H54 (cell line): Measurements from ENCODE around the gene RASSF4.
A peak's percentile ranks its signal among the peaks of the same experiment; 100 is the strongest.

ENCODE experiments used
- DNase-seq: peaks from one replicate; pipeline ENCODE4 v3.0.0; 2011; ENCODE audit warnings: low spot score, mixed read lengths; ENCODE audit not compliant: insufficient read length
- FAIRE-seq: peaks from 3 replicates; lab custom pipeline; 2011; peaks lifted over from hg19 to GRCh38; lab: Jason Lieb, UNC
- POLR2A ChIP-seq: IDR thresholded peaks from 2 replicates; pipeline ENCODE4 v1.6.1; 2011; ENCODE audit warnings: low read depth, mild to moderate bottlenecking, low read length

Gene RASSF4

DNA sequence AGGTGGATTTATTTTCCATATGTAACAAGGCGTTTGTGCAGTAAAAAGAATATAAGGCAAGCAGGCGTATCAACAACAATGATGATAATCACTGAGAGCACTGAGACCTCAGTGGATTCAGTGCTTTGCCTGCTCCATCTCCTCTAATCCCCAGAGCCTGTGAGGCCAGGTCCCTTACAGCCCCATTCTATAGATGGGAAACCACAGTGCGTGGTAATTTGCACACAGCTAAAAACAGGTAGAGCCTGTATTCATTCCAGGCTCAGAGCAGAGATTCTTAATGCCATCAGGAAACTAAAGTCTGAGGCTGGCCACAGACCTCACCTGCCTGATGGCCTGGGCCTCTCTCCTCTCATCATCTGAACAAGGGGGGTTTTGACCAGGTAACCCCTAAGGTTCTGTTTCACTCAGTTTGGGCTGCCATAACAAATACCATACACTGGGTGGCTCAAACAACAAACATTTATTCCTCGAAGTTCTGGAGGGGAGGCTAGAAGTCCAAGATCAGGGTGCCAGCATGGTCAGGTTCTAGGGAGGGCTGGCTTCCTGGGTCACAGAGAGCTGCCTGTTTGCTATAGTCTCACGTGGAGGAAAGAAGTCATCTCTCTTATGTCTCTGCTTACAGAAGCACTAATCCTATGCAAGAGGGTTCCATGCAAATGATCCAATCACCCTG, 10.3 kb upstream of the RASSF4 start:
- TF ChIP-seq POLR2A: no peak

DNA sequence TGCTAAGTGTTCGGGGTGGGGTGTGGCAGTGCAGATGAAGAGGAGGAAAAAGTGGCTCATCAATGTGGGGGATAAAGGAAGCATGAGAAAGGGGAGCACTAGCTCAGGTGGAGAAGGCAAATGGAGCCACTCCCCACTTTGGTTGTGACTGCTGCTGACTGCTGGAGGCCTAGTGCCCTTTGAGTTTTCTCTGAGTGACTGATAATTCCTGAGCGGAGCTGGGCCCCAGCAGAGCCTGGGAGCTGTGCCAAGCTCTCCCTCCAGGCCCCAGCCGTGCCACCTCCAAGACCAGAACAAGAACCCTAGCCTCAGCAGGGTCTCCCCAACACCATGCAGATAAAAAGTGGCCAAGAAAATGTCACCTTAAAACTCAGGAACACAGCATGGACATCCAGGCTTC, 9.7 kb upstream of the RASSF4 start:
- DNase-seq (no peak), FAIRE-seq (no peak)
- TF ChIP-seq POLR2A: no peak

More for the DNA sequence above, 10.3 kb upstream of the RASSF4 start:
- no peak for DNase-seq
- FAIRE-seq: no peak

DNA sequence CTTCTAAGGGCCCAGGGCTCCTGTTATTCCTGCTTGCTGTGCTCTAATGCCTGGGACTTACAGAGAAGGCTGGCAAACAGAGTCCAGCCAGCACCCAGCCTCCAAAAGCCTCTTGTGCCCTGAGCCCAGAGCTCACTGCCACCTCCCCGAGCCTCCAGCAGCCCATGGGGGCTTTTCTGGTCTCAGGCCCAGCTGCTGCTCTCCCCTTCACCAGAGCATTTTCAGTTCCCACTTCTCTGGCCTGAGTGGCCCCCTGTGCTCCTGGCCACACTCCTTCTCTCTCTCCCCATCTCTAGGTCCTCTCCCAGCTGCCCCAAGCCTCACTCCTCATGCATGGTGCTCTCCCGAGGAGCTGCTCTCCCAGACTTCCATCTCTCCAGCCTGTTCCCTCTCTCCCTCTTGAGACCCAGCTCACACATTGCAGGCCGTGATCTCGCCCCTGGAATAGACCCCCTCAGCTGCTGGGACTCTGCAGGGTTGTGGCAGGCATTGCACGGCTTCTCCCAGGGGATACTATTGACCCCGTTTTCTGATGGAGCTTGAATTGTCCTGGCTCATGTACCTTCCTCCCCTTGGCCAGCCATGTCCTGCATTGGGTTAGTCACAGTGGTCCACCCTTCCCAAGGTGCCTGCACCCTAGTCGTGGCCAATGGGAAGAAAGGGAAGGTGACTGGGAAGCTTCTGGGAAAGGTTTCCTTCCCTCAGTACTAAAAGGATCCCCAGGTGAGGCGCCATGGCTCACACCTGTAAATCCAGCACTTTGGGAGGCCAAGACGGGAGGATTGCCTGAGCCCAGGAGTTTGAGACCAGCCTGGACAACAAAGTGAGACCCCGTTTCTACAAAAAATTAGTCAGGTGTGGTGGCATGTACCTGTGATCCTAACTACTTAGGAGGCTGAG, 9.0 kb upstream of the RASSF4 start:
- FAIRE-seq (no peak), DNase-seq (no peak)

DNA sequence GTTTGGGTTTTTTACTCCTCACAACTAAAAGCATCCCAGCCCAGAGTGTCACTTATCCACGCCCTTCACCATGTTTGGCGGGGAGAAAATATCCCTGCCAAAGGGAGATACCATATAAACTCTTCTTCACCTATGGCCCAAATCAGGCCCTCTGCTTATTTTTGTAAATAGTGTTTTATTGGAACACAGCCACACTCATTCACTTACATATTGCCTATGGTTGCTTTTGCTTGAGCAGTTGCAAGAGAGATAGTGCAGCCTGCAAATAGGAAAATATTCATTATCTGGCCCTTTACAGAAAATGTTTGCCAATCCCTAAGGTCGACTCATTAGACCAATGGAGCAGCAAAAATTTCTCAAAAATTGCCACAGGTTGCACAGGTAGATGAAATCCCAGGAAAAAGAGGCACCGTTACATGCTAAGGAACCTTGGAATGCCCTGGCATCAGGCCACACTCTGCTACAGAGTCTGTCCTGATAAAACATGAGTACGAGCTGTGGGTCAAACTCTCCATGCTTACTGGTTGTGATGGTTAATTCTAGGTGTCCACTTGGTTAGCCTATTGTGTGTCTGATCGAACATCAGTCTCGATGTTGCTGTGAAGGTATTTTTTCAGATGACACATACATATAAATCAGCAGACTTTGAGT, 7.9 kb upstream of the RASSF4 start:
- DNase-seq (no peak), FAIRE-seq (no peak)
- TF ChIP-seq POLR2A: no peak

More for the DNA sequence above, 9.0 kb upstream of the RASSF4 start:
- no peak for TF ChIP-seq POLR2A

DNA sequence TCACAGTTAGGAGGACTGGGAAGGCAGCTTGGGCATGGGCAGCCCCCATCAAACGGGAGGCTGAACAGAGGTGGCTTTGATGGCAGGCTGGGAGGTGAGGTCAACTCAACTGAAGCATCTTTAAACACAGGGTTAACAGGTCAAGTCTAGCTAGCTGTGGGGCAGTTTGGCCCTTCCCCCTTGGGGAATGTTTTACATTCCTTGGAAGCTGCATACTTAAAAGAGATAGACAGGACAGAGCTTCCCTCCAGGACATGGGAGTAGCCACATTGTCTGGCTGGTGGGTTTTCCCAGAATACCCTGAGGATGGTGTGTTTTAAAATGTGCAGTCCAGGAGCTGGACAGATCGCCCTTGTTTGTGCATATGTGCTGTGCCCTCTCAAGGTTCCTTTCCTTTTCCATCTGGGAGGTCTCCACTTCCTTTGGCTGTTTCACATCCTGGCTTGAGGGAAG, 6.8 kb upstream of the RASSF4 start:
- DNase-seq (no peak), FAIRE-seq (no peak)
- no peak for TF ChIP-seq POLR2A

DNA sequence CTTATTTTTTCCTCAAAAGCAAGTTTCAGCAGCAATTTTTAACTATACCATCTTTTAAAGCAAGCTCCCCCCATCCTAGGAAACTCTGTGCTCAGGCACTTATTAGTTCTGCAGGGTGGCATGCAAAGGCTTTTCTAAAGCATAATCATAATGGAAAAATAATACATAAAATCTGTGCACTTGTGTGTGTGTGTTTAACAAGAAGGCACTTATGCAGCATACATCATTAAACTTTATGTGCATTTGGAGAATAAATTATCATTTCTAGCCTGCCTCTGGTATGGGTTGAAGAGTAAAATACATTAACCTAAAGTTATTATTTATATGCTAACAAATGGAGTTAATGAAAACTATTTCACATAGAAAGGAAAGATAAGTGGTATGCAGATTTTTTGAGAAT, 5.6 kb upstream of the RASSF4 start:
- TF ChIP-seq POLR2A: no peak
- DNase-seq: no peak
- FAIRE-seq: no peak

DNA sequence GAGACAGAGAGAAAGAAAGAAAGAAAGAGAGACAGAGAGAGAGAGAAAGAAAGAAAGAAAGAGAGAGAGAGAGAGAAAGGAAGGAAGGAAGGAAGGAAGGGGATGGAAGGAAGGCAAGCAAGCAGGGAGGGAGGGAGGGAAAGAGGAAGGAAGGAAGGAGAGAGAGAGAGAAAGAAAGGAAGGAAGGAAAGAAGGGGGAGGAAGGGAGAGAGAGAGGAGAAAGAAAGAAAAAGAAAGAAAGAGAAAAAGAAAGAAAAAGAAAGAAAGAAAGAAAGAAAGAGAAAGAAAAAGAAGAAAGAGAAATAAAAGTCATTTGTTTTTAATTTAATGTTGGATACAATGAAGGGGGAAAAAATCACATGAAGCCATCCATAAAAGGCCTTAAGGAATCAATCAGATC, 4.6 kb upstream of the RASSF4 start:
- FAIRE-seq (no peak), DNase-seq (no peak)
- no peak for TF ChIP-seq POLR2A

DNA sequence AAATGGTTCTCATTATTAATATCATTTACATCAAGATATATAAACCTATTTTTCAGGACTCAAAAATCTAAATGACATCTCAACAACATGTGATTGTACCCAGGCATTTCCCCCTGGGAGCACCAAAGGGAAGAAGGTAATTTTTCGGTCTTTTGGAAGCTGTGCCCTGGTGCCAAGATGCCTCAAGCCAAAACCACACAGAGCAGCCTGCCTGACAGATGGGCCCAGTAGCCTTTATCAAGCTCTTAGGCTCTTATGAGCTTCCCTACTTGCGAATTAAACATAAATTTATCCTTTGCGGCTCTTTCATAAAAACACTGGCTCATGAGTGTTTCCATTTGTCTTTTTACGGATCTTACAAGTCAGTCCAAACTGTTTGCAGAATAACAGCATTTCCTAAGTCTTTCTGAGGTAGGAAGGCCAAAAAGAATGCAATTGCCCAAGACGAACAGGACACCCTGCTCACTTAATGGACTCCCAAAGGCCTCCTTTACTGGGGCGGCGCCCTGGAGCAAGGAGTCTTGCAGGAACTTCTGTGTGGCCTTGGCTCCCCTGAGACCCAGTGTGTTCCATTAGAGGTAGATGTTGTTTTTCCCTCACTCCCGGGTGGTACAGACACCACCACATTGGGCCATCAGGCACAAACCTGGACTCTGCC, 4.1 kb upstream of the RASSF4 start:
- TF ChIP-seq POLR2A: no peak
- DNase-seq: no peak
- FAIRE-seq: no peak

DNA sequence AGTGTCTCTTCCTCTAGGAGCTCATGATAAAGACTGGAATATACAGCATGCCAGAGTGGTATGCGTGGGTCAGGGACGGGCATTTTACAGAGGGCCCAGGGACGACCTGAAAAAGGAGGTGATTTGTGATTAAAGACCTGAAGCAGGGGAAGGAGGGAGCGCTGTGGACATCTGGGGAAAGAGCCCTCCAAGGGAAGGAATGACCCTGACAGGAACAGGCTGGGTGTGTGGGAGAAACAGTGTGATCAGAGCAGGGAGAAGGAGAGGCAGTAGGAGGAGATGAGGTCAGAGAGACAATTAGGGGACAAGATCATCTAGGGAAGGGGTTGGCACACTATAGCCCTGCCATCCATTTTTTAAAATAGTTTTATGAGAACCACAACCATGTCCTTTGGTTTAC, 3.4 kb upstream of the RASSF4 start:
- FAIRE-seq (no peak), DNase-seq (no peak)
- TF ChIP-seq POLR2A: no peak

DNA sequence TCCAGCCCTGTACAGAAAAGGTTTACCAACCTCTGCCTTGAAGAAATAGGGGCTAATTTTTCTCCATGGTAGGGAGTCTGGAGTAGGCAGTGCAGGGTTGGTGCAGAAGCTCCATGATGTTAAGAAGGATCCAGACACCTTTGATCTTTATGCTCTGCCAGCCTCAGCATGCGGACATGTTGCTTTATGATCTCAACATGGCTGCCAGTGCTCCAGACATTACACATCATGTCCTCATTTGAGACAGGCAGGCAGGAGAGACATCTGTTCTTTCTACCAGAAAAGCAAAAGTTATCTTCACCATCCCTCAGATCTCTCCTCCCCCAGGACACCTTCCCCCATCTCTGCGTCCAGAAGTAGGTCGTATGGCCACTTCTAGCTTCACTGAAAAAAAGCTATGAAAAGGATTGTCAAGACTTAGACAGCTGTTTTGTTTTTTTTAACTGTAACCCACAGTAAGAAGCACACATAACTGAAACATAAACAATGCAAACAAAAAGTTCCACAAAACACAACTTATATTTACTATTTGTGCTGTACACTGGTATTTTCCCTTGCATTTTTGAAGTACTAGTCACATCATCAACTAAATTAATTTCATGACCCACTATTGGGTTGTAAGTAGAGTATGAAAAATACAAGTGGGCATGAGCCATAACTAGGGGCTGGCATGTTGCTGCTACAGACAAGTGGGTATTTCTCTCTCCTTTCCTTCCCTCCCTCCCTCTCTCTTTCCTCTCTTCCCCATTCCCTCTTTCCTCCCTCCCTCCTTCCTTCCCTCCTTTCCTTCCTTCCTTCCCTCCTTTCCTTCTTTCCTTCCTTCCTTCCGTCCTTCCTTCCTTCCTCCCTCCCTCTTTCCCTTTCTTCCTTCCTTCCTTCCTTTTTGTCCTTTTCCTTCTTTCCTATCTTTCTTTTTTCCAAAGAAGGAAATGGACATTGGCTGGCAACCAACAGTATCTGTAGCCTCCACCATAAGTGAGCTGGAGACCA, 2.6 kb upstream of the RASSF4 start:
- FAIRE-seq (no peak), DNase-seq (no peak)
- TF ChIP-seq POLR2A: no peak

DNA sequence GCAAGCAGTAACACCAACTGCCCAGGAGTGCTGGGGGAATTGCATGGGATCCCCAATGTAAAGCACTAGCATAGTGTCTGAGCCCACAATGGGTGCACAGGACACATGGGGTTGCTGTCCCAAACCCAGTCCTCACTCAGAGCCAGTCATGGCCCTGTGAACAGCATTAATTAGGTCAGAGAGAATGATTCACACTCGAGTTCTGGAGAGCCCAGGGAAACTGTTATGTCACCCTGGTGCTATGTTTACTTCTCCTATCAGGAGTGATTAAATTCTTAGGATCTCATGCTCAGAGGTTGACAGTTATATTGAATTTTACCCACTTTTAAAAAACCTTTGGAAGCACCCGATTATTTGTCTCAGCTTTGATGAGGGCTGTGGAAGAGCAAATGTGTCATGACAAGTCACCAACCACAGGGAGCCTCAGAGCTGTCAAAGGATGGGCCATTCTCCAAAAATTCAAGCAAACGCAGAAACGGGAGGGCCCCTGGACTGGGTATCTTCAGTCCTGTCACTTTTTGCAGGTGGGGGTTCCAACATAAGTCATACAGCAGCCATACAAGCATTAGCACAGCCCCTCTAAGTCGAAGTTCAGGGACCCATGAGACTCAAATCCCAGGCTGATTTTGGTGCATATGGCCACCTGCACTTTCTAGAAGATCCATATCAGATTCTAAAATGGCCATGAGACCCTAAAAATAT, 1.3 kb upstream of the RASSF4 start:
- no peak for TF ChIP-seq POLR2A
- FAIRE-seq: no peak
- peak; percentile 69 for DNase-seq

DNA sequence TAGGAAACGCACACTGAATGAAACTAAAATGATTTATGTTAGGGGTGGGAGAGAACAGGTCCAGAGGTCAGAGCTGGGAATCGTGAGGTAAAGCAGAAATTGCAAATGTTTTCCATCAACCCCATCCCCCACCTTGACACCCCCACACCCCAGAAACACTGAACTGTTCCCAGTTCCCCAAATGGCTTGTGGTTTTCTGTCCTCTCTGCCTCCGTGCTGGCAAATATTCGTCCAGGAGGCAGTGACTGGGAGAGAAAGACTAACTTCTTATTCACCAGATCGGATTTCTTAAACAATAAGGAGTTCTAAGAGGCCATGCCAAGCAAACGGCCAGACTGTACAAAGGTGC, 730 bp upstream of the RASSF4 start:
- no peak for FAIRE-seq
- TF ChIP-seq POLR2A: no peak
- DNase-seq: no peak
